ENCODE results near the gene LRRC53. TPM values are rescaled to one million over a fixed set of nuclear protein-coding genes. Genes with fewer than 3 reads are reported as not detected.

LRRC53 gene
- total RNA-seq, 2 experiments from 2014 or later, result not detected

- Mint-ChIP-seq H3K27me3 (no peaks in the 10 kb centered on the region), H3K4me1 (no peaks in the 10 kb centered on the region), H3K4me3 (no peak overlapping the region), H3K9me3 (no peaks in the 10 kb centered on the region), H3K27ac (no peak overlapping the region), H3K36me3 (ENCODE audit: low read depth) (no peaks in the 10 kb centered on the region)
- CTCF ChIA-PET, result no interaction called here
- DNase-seq, result no peak
- POLR2A ChIA-PET, result no interaction called here
Measured at GRCh38 chr1:74436078-74436477, 76.3 kb downstream of the LRRC53 start.

- POLR2A ChIA-PET, result no interaction called here
- no peaks in the 10 kb centered on the region for H3K9me3 Mint-ChIP-seq
Measured at GRCh38 chr1:74434321-74434720, 78.1 kb downstream of the LRRC53 start.

GRCh38 chr1:74432325-74432724, 80.1 kb downstream of the LRRC53 start:
- H3K4me1 Mint-ChIP-seq, result no peaks in the 10 kb centered on the region
- ChIA-PET POLR2A (no interaction called here), CTCF (no interaction called here)
- no peaks in the 10 kb centered on the region for H3K27me3 Mint-ChIP-seq
- DNase-seq, result no peak
- H3K36me3 Mint-ChIP-seq (ENCODE audit: low read depth), result no peaks in the 10 kb centered on the region
- H3K27ac Mint-ChIP-seq, result no peak overlapping the region
- no peaks in the 10 kb centered on the region for H3K9me3 Mint-ChIP-seq
- H3K4me3 Mint-ChIP-seq, result no peak overlapping the region

More at GRCh38 chr1:74434321-74434720, 78.1 kb downstream of the LRRC53 start:
- Mint-ChIP-seq H3K4me1 (no peaks in the 10 kb centered on the region), H3K27ac (no peak overlapping the region), H3K27me3 (no peaks in the 10 kb centered on the region), H3K36me3 (ENCODE audit: low read depth) (no peaks in the 10 kb centered on the region), H3K4me3 (no peak overlapping the region)
- no peak for DNase-seq
- CTCF ChIA-PET, result no interaction called here

GRCh38 chr1:74431531-74431930, 80.9 kb downstream of the LRRC53 start:
- ChIA-PET CTCF (no interaction called here), POLR2A (no interaction called here)
- Mint-ChIP-seq H3K36me3 (ENCODE audit: low read depth) (no peaks in the 10 kb centered on the region), H3K9me3 (no peaks in the 10 kb centered on the region), H3K4me3 (no peak overlapping the region), H3K27ac (no peak overlapping the region), H3K27me3 (no peaks in the 10 kb centered on the region), H3K4me1 (no peaks in the 10 kb centered on the region)
- no peak for DNase-seq

- ChIA-PET POLR2A (no interaction called here), CTCF (no interaction called here)
- no peak for DNase-seq
- H3K4me1 Mint-ChIP-seq, result no peaks in the 10 kb centered on the region
- H3K27ac Mint-ChIP-seq, result no peak overlapping the region
- no peaks in the 10 kb centered on the region for H3K36me3 Mint-ChIP-seq (ENCODE audit: low read depth)
- H3K9me3 Mint-ChIP-seq, result no peaks in the 10 kb centered on the region
- no peaks in the 10 kb centered on the region for H3K27me3 Mint-ChIP-seq
- no peak overlapping the region for H3K4me3 Mint-ChIP-seq
Measured at GRCh38 chr1:74430342-74430934, 82.0 kb downstream of the LRRC53 start.

- Mint-ChIP-seq H3K4me1 (no peaks in the 10 kb centered on the region), H3K9me3 (no peaks in the 10 kb centered on the region), H3K27me3 (no peaks in the 10 kb centered on the region), H3K4me3 (no peak overlapping the region), H3K27ac (no peak overlapping the region), H3K36me3 (ENCODE audit: low read depth) (no peaks in the 10 kb centered on the region)
- no peak for DNase-seq
- ChIA-PET CTCF (no interaction called here), POLR2A (no interaction called here)
Measured at GRCh38 chr1:74429580-74429979, 82.8 kb downstream of the LRRC53 start.

GRCh38 chr1:74427681-74428080, 84.7 kb downstream of the LRRC53 start:
- Mint-ChIP-seq H3K4me3 (no peak overlapping the region), H3K9me3 (no peaks in the 10 kb centered on the region), H3K36me3 (ENCODE audit: low read depth) (no peaks in the 10 kb centered on the region), H3K4me1 (no peaks in the 10 kb centered on the region), H3K27me3 (no peaks in the 10 kb centered on the region), H3K27ac (no peak overlapping the region)
- CTCF ChIA-PET, result no interaction called here
- no peak for DNase-seq
- POLR2A ChIA-PET, result no interaction called here

- Mint-ChIP-seq H3K9me3 (no peaks in the 10 kb centered on the region), H3K27me3 (no peaks in the 10 kb centered on the region), H3K4me3 (no peak overlapping the region), H3K27ac (no peak overlapping the region), H3K4me1 (no peaks in the 10 kb centered on the region), H3K36me3 (ENCODE audit: low read depth) (no peaks in the 10 kb centered on the region)
- ChIA-PET POLR2A (no interaction called here), CTCF (interaction anchor here (0.8 kb wide), 1 partner anchor 307 kb away, joined by 3 read pairs; no protein-coding TSS in a partner anchor)
- no peak for DNase-seq
Measured at GRCh38 chr1:74426208-74426937, 86.0 kb downstream of the LRRC53 start.

- H3K36me3 Mint-ChIP-seq (ENCODE audit: low read depth), result no peaks in the 10 kb centered on the region
- no peaks in the 10 kb centered on the region for H3K9me3 Mint-ChIP-seq
- CTCF ChIA-PET, result interaction anchor here (0.6 to 0.8 kb wide), 2 partner anchors 308 to 603 kb away, joined by 3 read pairs; no protein-coding TSS in a partner anchor
- no peaks in the 10 kb centered on the region for H3K27me3 Mint-ChIP-seq
- POLR2A ChIA-PET, result no interaction called here
- no peak overlapping the region for H3K27ac Mint-ChIP-seq
- DNase-seq, result no peak
- H3K4me3 Mint-ChIP-seq, result no peak overlapping the region
- H3K4me1 Mint-ChIP-seq, result no peaks in the 10 kb centered on the region
Measured at GRCh38 chr1:74425676-74426075, 86.7 kb downstream of the LRRC53 start.

- POLR2A ChIA-PET, result no interaction called here
- Mint-ChIP-seq H3K27me3 (no peaks in the 10 kb centered on the region), H3K4me1 (no peaks in the 10 kb centered on the region), H3K27ac (no peak overlapping the region), H3K4me3 (no peak overlapping the region), H3K9me3 (no peaks in the 10 kb centered on the region), H3K36me3 (ENCODE audit: low read depth) (no peaks in the 10 kb centered on the region)
- CTCF ChIA-PET, result no interaction called here
- DNase-seq, result no peak
Measured at GRCh38 chr1:74423471-74423870, 88.9 kb downstream of the LRRC53 start.

GRCh38 chr1:74422421-74423292, 89.8 kb downstream of the LRRC53 start:
- Mint-ChIP-seq H3K27ac (no peak overlapping the region), H3K9me3 (no peaks in the 10 kb centered on the region), H3K4me3 (no peak overlapping the region), H3K27me3 (no peaks in the 10 kb centered on the region), H3K36me3 (ENCODE audit: low read depth) (no peaks in the 10 kb centered on the region), H3K4me1 (no peaks in the 10 kb centered on the region)
- ChIA-PET CTCF (no interaction called here), POLR2A (no interaction called here)
- DNase-seq, result no peak

- H3K4me1 Mint-ChIP-seq, result no peaks in the 10 kb centered on the region
- H3K27ac Mint-ChIP-seq, result no peak overlapping the region
- H3K27me3 Mint-ChIP-seq, result no peaks in the 10 kb centered on the region
- ChIA-PET CTCF (no interaction called here), POLR2A (no interaction called here)
- no peak overlapping the region for H3K4me3 Mint-ChIP-seq
- H3K9me3 Mint-ChIP-seq, result no peaks in the 10 kb centered on the region
- no peak for DNase-seq
- no peaks in the 10 kb centered on the region for H3K36me3 Mint-ChIP-seq (ENCODE audit: low read depth)
Measured at GRCh38 chr1:74420467-74420866, 91.9 kb downstream of the LRRC53 start.
